ENCODE measurements around the gene ESYT3. TPM values are rescaled to one million over a fixed set of nuclear protein-coding genes. Genes with fewer than 3 reads are reported as not detected.
"Not testable (repeated sequence)": the region's sequence is repeated elsewhere in the genome, so short reads cannot be mapped to it uniquely, and the experiment has no call there.

The ESYT3 gene
- total RNA-seq, 1 experiment from 2014 or later = 6.3 TPM

DNA sequence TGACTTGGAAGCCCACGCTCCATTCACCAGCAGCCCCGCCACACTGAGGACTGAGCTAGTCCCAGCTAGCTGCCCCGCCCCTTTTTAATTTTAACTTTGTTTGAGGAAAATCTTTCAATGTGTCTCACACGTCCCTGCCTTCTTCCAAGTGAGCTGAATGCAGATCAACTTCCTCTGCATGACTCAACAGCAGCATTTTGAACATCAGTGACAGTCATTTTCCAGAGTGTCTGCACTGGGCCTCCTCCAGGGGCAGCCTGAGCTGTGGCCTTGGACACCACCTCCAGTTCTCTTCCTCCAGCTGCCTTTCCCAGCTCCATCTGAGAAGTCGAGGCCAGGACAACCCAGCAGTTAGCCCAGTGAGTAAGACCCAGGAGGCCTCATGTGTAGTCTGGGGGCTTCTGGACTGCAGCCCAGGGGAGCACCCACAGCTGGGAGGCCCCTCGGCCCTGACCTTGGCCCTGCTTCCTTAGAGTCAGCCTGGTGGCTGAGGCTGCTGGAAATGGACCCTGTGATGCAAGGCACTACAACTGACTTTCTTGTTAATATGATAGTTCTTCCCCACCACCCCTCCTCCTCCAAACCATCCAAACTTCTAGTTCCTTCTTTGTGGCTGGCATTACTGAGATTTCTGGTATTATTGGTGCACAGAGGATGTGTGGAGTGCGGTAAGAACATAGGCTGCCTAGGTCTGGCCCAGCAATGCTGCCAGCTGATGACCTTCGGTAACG, 21.4 kb upstream of the ESYT3 start:
- DNase-seq = peak; percentile 25
- Histone ChIP-seq H2BK12ac (ENCODE audit: insufficient read length, low read depth, low read length) (no peak overlapping the region), H3K23me2 (ENCODE audit: insufficient read length, low read depth, low read length, poor library complexity, severe bottlenecking) (no peaks in the 10 kb centered on the region), H3K9me3 (ENCODE audit: control insufficient read depth, low read depth, low read length) (no peaks in the 10 kb centered on the region), H4K20me1 (ENCODE audit: control insufficient read depth, insufficient read depth, insufficient read length) (no peaks in the 10 kb centered on the region), H2AFZ (ENCODE audit: low read length) (no peak overlapping the region), H3K4me1 (ENCODE audit: insufficient read depth, low read length) (peaks cover 22% of the 10 kb centered on the region; the same call in 1 of the 2 replicates), H3K79me2 (ENCODE audit: insufficient read depth, low read length) (no peaks in the 10 kb centered on the region), H4K8ac (replicated peaks; ENCODE audit: insufficient read length, low read depth, low read length) (no peak overlapping the region), H3K18ac (ENCODE audit: insufficient read length, low read depth, low read length) (no peak overlapping the region), H3K14ac (ENCODE audit: insufficient read depth, low read length) (no peak overlapping the region; the same call in 1 of the 2 replicates), H3K4ac (ENCODE audit: low read depth, low read length) (no peak overlapping the region), H2BK120ac (ENCODE audit: low read depth, low read length, poor library complexity, severe bottlenecking) (no peak overlapping the region), H4K5ac (ENCODE audit: insufficient read length, low read depth, low read length) (no peak overlapping the region), H3K27ac (ENCODE audit: insufficient read length, low read depth, low read length) (no peak overlapping the region), H2AK5ac (ENCODE audit: insufficient read length, low read length) (no peak overlapping the region), H3K56ac (ENCODE audit: insufficient read length, low read depth, low read length) (no peak overlapping the region), H3K27me3 (ENCODE audit: insufficient read depth, low read length) (no peaks in the 10 kb centered on the region), H3K9ac (ENCODE audit: extremely low read depth, insufficient read length, low read length) (no peak overlapping the region), H3K4me2 (ENCODE audit: insufficient read depth, insufficient read length, low read length) (no peak overlapping the region), H4K91ac (ENCODE audit: insufficient read length, low read depth, low read length) (no peak overlapping the region), H3K23ac (ENCODE audit: insufficient read length, low read depth, low read length) (no peak overlapping the region), H2BK20ac (ENCODE audit: low read depth, low read length, poor library complexity, severe bottlenecking) (no peak overlapping the region), H3T11ph (ENCODE audit: low read length) (no peak overlapping the region), H2BK15ac (ENCODE audit: low read depth, low read length) (no peak overlapping the region), H3K79me1 (ENCODE audit: insufficient read depth, low read depth, low read length, poor library complexity, severe bottlenecking) (no peaks in the 10 kb centered on the region), H2BK5ac (ENCODE audit: insufficient read length, low read length) (no peak overlapping the region)
- peaks cover 0 to 2% (median 0%) of the 10 kb centered on the region in 3 experiments; a peak in 3 of 7 replicates for H3K36me3 Mint-ChIP-seq (ENCODE audit: insufficient read depth in 1 of 3, low read depth in 3 of 3)
- H3K4me1 Mint-ChIP-seq = peaks cover 39 to 41% of the 10 kb centered on the region in 2 experiments
- H3K27ac Mint-ChIP-seq = no peak overlapping the region; a peak in 1 of 7 replicates
- TF ChIP-seq, protein P1, sequence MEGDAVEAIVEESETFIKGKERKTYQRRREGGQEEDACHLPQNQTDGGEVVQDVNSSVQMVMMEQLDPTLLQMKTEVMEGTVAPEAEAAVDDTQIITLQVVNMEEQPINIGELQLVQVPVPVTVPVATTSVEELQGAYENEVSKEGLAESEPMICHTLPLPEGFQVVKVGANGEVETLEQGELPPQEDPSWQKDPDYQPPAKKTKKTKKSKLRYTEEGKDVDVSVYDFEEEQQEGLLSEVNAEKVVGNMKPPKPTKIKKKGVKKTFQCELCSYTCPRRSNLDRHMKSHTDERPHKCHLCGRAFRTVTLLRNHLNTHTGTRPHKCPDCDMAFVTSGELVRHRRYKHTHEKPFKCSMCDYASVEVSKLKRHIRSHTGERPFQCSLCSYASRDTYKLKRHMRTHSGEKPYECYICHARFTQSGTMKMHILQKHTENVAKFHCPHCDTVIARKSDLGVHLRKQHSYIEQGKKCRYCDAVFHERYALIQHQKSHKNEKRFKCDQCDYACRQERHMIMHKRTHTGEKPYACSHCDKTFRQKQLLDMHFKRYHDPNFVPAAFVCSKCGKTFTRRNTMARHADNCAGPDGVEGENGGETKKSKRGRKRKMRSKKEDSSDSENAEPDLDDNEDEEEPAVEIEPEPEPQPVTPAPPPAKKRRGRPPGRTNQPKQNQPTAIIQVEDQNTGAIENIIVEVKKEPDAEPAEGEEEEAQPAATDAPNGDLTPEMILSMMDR (conservative IDR thresholded peaks at IDR 0.05) = no peak
- no CpG with 5 or more reads among the region's 9 CpGs for WGBS (ENCODE audit: extremely low coverage, insufficient read length, low lambda C conversion rate)
- no peaks in the 10 kb centered on the region; a peak in 1 of 5 replicates for H3K9me3 Mint-ChIP-seq
- H3K27me3 Mint-ChIP-seq (ENCODE audit: low read depth) = peaks cover 1% of the 10 kb centered on the region
- H3K4me3 Mint-ChIP-seq = no peak overlapping the region

DNA sequence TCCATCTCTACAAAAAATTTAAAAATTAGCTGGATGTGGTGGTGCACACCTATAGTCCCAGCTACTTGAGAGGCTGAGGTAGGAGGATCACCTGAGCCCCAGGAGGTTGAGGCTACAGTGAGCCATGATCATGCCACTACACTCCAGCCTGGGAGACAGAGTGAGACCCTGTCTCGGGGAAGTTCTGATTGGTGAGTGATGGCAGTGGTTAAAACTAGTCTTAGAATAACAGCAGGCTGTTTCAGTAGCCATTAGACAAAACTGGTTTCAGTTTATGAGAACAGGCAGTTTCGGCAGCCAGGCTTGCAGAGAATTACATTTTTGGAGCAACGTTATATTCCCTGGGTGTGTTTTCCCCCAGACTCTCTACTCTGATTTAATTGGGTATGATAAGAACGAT, 18.2 kb upstream of the ESYT3 start:
- not testable (repeated sequence) for H3K27me3 Mint-ChIP-seq (ENCODE audit: low read depth); H3K4me1 ChIP-seq (ENCODE audit: insufficient read depth, low read length); H3K18ac ChIP-seq (ENCODE audit: insufficient read length, low read depth, low read length); H3K9ac ChIP-seq (ENCODE audit: extremely low read depth, insufficient read length, low read length); H3K27me3 ChIP-seq (ENCODE audit: insufficient read depth, low read length); H3K9me3 ChIP-seq (ENCODE audit: control insufficient read depth, low read depth, low read length); H3K56ac ChIP-seq (ENCODE audit: insufficient read length, low read depth, low read length); H4K91ac ChIP-seq (ENCODE audit: insufficient read length, low read depth, low read length); H2BK15ac ChIP-seq (ENCODE audit: low read depth, low read length); H3T11ph ChIP-seq (ENCODE audit: low read length); H3K79me2 ChIP-seq (ENCODE audit: insufficient read depth, low read length); H3K23ac ChIP-seq (ENCODE audit: insufficient read length, low read depth, low read length); H2BK20ac ChIP-seq (ENCODE audit: low read depth, low read length, poor library complexity, severe bottlenecking); H3K79me1 ChIP-seq (ENCODE audit: insufficient read depth, low read depth, low read length, poor library complexity, severe bottlenecking); H4K8ac ChIP-seq (replicated peaks; ENCODE audit: insufficient read length, low read depth, low read length); H4K5ac ChIP-seq (ENCODE audit: insufficient read length, low read depth, low read length); H3K4me3 Mint-ChIP-seq; H4K20me1 ChIP-seq (ENCODE audit: control insufficient read depth, insufficient read depth, insufficient read length); H3K4me2 ChIP-seq (ENCODE audit: insufficient read depth, insufficient read length, low read length); H3K27ac Mint-ChIP-seq; H2BK12ac ChIP-seq (ENCODE audit: insufficient read length, low read depth, low read length); H3K23me2 ChIP-seq (ENCODE audit: insufficient read length, low read depth, low read length, poor library complexity, severe bottlenecking); H2BK5ac ChIP-seq (ENCODE audit: insufficient read length, low read length); DNase-seq; H2AFZ ChIP-seq (ENCODE audit: low read length); H3K27ac ChIP-seq (ENCODE audit: insufficient read length, low read depth, low read length); H2AK5ac ChIP-seq (ENCODE audit: insufficient read length, low read length); H2BK120ac ChIP-seq (ENCODE audit: low read depth, low read length, poor library complexity, severe bottlenecking); H3K4ac ChIP-seq (ENCODE audit: low read depth, low read length); H3K14ac ChIP-seq (ENCODE audit: insufficient read depth, low read length)
- Mint-ChIP-seq H3K4me1 (peaks cover 12 to 13% of the 10 kb centered on the region in 2 experiments), H3K36me3 (ENCODE audit: insufficient read depth in 1 of 3, low read depth in 3 of 3) (peaks cover 0 to 10% (median 2%) of the 10 kb centered on the region in 3 experiments; a peak in 3 of 7 replicates), H3K9me3 (peaks cover 4 to 11% of the 10 kb centered on the region in 2 experiments; a peak in 4 of 5 replicates)
- no CpG with 5 or more reads among the region's 4 CpGs for WGBS (ENCODE audit: extremely low coverage, insufficient read length, low lambda C conversion rate)
